Karpas-422 (cell line): ENCODE measurements around the gene MAN2C1. TPM values are rescaled to one million over a fixed set of nuclear protein-coding genes. Genes with fewer than 3 reads are reported as not detected.

Source experiments
- DNase-seq: peaks from one replicate; pipeline ENCODE4 v3.0.0-alpha.2; 2015
- H2AFZ ChIP-seq: fragments of 200-600 bp; sonication (generic); 2 replicates; pipeline ENCODE4 v1.6.1; 2014; ENCODE audit warnings: antibody characterized with exemption, low read length, mixed read lengths
- H3K27ac ChIP-seq: fragments of 200-600 bp; sonication (generic); 2 replicates; pipeline ENCODE4 v1.5.1; 2014; ENCODE audit warnings: mild to moderate bottlenecking, low read length, moderate library complexity
- H3K27me3 ChIP-seq: fragments of 200-600 bp; sonication (generic); 2 replicates; pipeline ENCODE4 v1.6.1; 2014; ENCODE audit warnings: low read length, mixed read lengths
- H3K36me3 ChIP-seq: fragments of 200-600 bp; sonication (generic); 2 replicates; pipeline ENCODE4 v1.6.1; 2014; ENCODE audit warnings: low read length, mixed read lengths; ENCODE audit not compliant: insufficient read depth
- H3K4me1 ChIP-seq: fragments of 200-600 bp; sonication (generic); 2 replicates; pipeline ENCODE4 v1.6.1; 2014; ENCODE audit warnings: mild to moderate bottlenecking, low read length, mixed read lengths
- H3K4me2 ChIP-seq: fragments of 200-600 bp; sonication (generic); 2 replicates; pipeline ENCODE4 v1.6.1; 2014; ENCODE audit warnings: low read length, low read depth, mild to moderate bottlenecking; ENCODE audit not compliant: poor library complexity, severe bottlenecking
- H3K4me3 ChIP-seq: fragments of 200-600 bp; sonication (generic); 2 replicates; pipeline ENCODE4 v1.5.1; 2014; ENCODE audit warnings: mild to moderate bottlenecking, antibody characterized with exemption, low read length, mixed read lengths
- H3K79me2 ChIP-seq: fragments of 200-600 bp; sonication (generic); 2 replicates; pipeline ENCODE4 v1.6.1; 2014; ENCODE audit warnings: mild to moderate bottlenecking, low read length, mixed read lengths
- H3K9ac ChIP-seq: fragments of 200-600 bp; sonication (generic); 2 replicates; pipeline ENCODE4 v1.6.0; 2014; ENCODE audit warnings: low read length
- H3K9me2 ChIP-seq: fragments of 200-600 bp; sonication (generic), shearing (Covaris generic); replicated peaks from 2 replicates; pipeline ENCODE4 v1.6.0; 2014; ENCODE audit warnings: mild to moderate bottlenecking, low read length, moderate library complexity; ENCODE audit not compliant: insufficient read depth
- H3K9me3 ChIP-seq: fragments of 300-700, 200-600 bp; sonication (generic); 2 replicates; pipeline ENCODE4 v1.6.1; 2014; ENCODE audit warnings: low read length, mixed read lengths
- H4K20me1 ChIP-seq: fragments of 200-600 bp; sonication (generic); 2 replicates; pipeline ENCODE4 v1.6.1; 2014; ENCODE audit warnings: mild to moderate bottlenecking, antibody characterized with exemption, low read length, low read depth; ENCODE audit not compliant: insufficient read depth
- total RNA-seq: library from RNA; depleted of rRNA; stranded (reverse); fragments of >200 nt; shearing (Covaris generic); gene quantifications from 2 replicates; pipeline ENCODE4 v1.2.3, GENCODE V29; 2014; ENCODE audit warnings: low replicate concordance

The MAN2C1 gene
- total RNA-seq, 1 experiment from 2014 or later, result 78.7 TPM

DNA sequence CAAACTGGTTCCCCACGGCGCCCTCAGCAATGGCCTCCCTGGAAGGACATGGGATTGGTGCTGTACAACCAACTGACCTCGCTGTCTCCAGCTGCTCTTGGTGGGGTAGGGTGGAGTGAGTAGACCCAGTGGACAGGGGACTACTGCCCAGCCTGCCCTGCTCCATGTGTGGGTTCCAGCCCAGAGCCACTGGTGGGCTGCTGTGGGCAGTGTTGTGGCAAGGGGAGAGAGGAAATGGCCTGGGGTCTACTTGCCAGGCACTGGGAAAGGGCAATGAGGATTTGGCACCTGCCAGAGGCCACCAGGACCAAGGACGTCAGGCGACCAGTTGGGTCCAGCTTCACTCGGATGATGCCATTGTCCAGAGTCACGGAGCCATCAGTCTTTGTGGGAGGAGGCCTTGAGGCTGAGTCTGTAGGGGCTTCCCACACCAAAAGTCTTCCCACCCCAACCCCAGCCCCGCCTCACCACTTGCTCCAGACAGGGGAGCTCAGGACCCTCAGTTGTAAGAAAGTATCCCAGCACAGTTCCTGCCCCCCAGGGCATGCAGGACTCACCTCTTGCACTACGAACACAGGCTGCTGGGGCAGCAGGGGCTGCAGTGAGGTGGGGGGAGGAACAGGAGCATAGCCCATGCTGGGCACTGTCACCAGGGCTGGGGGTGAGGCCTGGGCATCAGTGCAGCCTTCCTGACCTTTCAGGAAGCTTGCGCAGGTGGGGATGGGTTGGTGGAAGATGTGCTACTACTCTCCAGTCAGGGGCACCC is 9.5 kb downstream of the MAN2C1 start:
- H3K9ac ChIP-seq, result no peak overlapping the region
- no peak overlapping the region for H3K4me3 ChIP-seq
- no peaks in the 10 kb centered on the region for H3K27me3 ChIP-seq
- no peaks in the 10 kb centered on the region for H3K9me3 ChIP-seq
- DNase-seq, result no peak
- H4K20me1 ChIP-seq, result no peaks in the 10 kb centered on the region
- H3K27ac ChIP-seq, result no peak overlapping the region
- no peak overlapping the region for H2AFZ ChIP-seq
- H3K36me3 ChIP-seq, result no peaks in the 10 kb centered on the region; the same call in 1 of the 2 replicates
- H3K9me2 ChIP-seq, result no peaks in the 10 kb centered on the region
- no peak overlapping the region for H3K4me2 ChIP-seq
- H3K79me2 ChIP-seq, result no peaks in the 10 kb centered on the region
- no peaks in the 10 kb centered on the region for H3K4me1 ChIP-seq

DNA sequence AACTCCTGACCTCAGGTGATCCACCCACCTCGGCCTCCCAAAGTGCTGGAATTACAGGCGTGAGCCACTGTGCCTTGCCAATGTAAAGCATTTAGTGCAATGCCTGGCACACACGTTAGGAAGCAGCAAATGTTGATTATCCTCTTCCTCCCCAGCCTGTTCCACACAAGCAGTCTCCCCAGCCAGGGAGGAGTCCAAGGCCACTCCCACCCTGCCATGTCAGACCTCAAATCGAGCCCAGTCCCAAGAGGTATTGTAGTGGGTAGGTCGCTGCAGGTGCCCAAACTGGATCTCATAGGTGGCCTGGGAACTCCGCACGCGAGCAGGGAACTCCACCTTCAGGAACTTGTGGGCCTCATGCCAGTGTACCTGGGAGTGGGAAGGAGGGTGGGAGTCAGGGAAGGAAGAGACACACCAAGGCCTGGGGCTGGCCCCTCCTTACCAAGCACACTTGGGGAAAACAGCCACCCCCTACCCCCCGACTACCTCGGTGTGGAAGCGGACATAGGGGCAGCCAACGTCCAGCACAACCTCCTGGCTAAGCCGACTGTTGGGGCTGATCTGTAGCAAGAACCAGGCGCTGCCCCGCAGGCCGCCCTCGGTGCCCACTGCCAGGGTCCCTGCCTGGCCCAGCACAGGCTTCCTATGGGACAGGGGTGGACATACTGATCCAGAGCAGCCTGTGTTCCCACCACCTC is 10.3 kb downstream of the MAN2C1 start:
- H3K79me2 ChIP-seq, result no peaks in the 10 kb centered on the region
- H3K9me3 ChIP-seq, result no peaks in the 10 kb centered on the region
- no peaks in the 10 kb centered on the region; the same call in 1 of the 2 replicates for H3K36me3 ChIP-seq
- no peaks in the 10 kb centered on the region for H3K9me2 ChIP-seq
- H2AFZ ChIP-seq, result no peak overlapping the region
- no peak overlapping the region for H3K27ac ChIP-seq
- no peak overlapping the region for H3K4me3 ChIP-seq
- H3K4me1 ChIP-seq, result no peaks in the 10 kb centered on the region
- no peaks in the 10 kb centered on the region for H4K20me1 ChIP-seq
- no peak for DNase-seq
- no peak overlapping the region for H3K4me2 ChIP-seq
- no peaks in the 10 kb centered on the region for H3K27me3 ChIP-seq
- no peak overlapping the region for H3K9ac ChIP-seq

DNA sequence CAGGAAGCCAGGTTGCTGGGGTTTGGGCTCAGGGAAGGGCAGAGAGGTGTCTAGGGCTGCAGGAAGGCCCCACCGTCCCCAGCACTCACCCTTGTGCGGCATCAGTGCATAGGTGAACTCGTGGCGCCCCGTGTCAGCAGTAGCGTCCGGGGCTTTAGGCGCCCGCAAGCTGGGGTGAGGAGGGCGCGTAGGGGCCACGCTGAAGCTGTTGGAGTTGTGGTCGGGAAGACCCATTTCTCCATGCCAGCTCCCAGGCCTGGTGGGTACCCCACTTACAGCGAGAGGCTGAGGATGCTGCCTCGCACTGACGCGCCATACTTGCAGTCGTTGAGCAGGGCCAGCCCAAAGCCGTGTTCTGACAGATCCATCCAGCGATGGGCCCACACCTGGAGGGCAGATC is 11.9 kb downstream of the MAN2C1 start:
- H3K9me3 ChIP-seq, result no peaks in the 10 kb centered on the region
- no peaks in the 10 kb centered on the region for H3K4me1 ChIP-seq
- H3K79me2 ChIP-seq, result no peaks in the 10 kb centered on the region
- no peak overlapping the region for H2AFZ ChIP-seq
- H4K20me1 ChIP-seq, result no peaks in the 10 kb centered on the region
- H3K27ac ChIP-seq, result no peak overlapping the region
- H3K9ac ChIP-seq, result no peak overlapping the region
- no peaks in the 10 kb centered on the region; the same call in 1 of the 2 replicates for H3K36me3 ChIP-seq
- no peak overlapping the region for H3K4me2 ChIP-seq
- no peak overlapping the region for H3K4me3 ChIP-seq
- no peak for DNase-seq
- no peaks in the 10 kb centered on the region for H3K27me3 ChIP-seq
- no peaks in the 10 kb centered on the region for H3K9me2 ChIP-seq

DNA sequence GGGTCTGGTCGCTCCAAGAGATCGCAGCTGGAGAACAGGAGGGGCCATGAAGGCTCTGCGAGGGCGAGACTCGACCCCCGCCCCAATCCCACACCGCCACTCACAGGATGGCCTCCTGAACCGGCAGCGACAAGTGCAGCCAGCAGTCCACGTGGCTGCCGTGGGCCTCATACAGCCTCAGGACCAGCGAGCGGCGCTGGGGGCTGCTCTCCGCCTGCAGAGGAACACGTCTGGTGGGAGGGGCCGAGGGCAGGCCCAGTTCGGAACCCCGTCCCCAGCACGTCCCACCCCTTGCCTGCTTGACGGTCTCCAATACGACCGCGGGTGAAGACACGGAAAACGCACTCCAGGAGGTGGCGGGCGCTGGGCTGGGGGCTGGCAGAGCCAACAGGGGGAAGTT is 12.4 kb downstream of the MAN2C1 start:
- Histone ChIP-seq H4K20me1 (no peaks in the 10 kb centered on the region), H3K36me3 (no peaks in the 10 kb centered on the region; the same call in 1 of the 2 replicates), H3K4me1 (no peaks in the 10 kb centered on the region), H3K9me3 (no peaks in the 10 kb centered on the region), H3K27ac (no peak overlapping the region), H3K4me3 (no peak overlapping the region), H2AFZ (no peak overlapping the region), H3K9ac (no peak overlapping the region), H3K9me2 (no peaks in the 10 kb centered on the region), H3K4me2 (no peak overlapping the region), H3K27me3 (no peaks in the 10 kb centered on the region), H3K79me2 (no peaks in the 10 kb centered on the region)
- no peak for DNase-seq

DNA sequence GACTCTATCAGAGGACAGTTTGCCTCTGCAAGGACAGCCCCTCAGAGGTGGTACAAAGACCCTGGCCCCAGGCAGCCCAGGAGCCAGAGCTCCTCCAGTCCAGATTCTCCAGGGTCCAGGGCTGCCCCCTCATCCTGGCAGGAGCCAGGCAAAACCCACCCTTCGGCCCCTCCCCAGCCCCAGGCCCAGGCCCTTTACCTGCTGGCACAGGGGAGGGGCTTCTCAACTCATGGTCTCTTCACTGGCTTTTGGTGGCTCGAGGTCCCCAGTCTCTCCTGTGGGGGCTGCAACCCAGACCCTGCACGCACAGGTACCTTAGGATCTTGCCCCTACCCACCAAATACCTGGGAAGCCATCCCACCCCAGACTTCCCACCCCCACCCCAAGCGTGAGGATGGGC is 13.0 kb downstream of the MAN2C1 start:
- no peaks in the 10 kb centered on the region for H3K9me3 ChIP-seq
- H4K20me1 ChIP-seq, result no peaks in the 10 kb centered on the region
- no peak overlapping the region for H3K4me3 ChIP-seq
- no peaks in the 10 kb centered on the region; the same call in 1 of the 2 replicates for H3K36me3 ChIP-seq
- no peak overlapping the region for H2AFZ ChIP-seq
- no peak for DNase-seq
- no peaks in the 10 kb centered on the region for H3K79me2 ChIP-seq
- H3K9ac ChIP-seq, result no peak overlapping the region
- no peak overlapping the region for H3K4me2 ChIP-seq
- no peaks in the 10 kb centered on the region for H3K27me3 ChIP-seq
- H3K9me2 ChIP-seq, result no peaks in the 10 kb centered on the region
- H3K4me1 ChIP-seq, result peaks cover 1% of the 10 kb centered on the region
- no peak overlapping the region for H3K27ac ChIP-seq

DNA sequence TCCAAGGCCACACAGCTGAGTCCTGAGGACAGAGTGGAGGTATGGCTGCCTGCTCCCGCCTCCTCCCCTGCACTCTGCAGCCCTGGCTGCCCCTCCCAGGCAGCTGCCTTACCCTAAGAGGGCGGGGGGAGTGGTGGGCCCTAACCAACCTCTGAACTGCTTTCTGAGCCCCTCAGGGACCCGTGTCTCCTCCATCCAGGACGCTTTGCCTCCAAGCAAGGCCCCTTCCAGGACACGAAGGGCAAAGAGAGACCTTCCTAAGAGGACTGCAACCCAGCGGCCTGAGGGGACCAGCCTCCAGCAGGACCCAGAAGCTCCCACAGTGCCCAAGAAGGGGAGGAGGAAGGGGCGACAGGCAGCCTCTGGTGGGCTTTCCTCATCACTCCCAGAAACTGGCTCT is 14.0 kb downstream of the MAN2C1 start:
- Histone ChIP-seq H3K4me3 (no peak overlapping the region), H3K36me3 (no peaks in the 10 kb centered on the region; the same call in 1 of the 2 replicates), H3K27me3 (no peaks in the 10 kb centered on the region), H3K4me2 (no peak overlapping the region), H4K20me1 (no peaks in the 10 kb centered on the region), H3K9ac (no peak overlapping the region), H3K79me2 (no peaks in the 10 kb centered on the region), H3K9me3 (no peaks in the 10 kb centered on the region), H3K9me2 (no peaks in the 10 kb centered on the region), H2AFZ (no peak overlapping the region), H3K27ac (no peak overlapping the region), H3K4me1 (peaks cover 10% of the 10 kb centered on the region)
- no peak for DNase-seq

DNA sequence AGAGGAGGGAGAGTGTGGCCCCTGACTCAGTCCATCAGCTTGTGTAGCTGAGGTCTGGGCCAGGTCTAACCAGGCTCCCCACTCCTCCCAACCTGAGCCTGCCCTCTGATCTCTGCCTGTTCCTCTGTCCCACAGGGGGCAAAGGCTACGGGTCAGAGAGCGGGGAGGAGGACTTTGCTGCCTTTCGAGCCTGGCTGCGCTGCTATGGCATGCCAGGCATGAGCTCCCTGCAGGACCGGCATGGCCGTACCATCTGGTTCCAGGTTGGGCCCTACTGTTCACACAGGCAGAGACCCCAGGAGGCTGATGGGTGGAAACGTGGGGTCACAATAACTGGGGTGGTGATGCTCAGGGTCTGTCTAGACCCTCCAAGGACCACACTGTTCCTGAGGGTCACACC is 14.8 kb downstream of the MAN2C1 start:
- H3K9me2 ChIP-seq, result no peaks in the 10 kb centered on the region
- DNase-seq, result no peak
- H3K4me3 ChIP-seq, result no peak overlapping the region
- H3K36me3 ChIP-seq, result no peaks in the 10 kb centered on the region; the same call in 1 of the 2 replicates
- H3K9ac ChIP-seq, result no peak overlapping the region
- H3K79me2 ChIP-seq, result no peaks in the 10 kb centered on the region
- H3K4me1 ChIP-seq, result peaks cover 15% of the 10 kb centered on the region
- no peaks in the 10 kb centered on the region for H3K27me3 ChIP-seq
- 0 out of 2 replicates have a peak, but pooled peaks cover 5% of the 10 kb centered on the region for H4K20me1 ChIP-seq
- H2AFZ ChIP-seq, result no peak overlapping the region
- H3K9me3 ChIP-seq, result no peaks in the 10 kb centered on the region
- H3K4me2 ChIP-seq, result no peak overlapping the region
- no peak overlapping the region for H3K27ac ChIP-seq

DNA sequence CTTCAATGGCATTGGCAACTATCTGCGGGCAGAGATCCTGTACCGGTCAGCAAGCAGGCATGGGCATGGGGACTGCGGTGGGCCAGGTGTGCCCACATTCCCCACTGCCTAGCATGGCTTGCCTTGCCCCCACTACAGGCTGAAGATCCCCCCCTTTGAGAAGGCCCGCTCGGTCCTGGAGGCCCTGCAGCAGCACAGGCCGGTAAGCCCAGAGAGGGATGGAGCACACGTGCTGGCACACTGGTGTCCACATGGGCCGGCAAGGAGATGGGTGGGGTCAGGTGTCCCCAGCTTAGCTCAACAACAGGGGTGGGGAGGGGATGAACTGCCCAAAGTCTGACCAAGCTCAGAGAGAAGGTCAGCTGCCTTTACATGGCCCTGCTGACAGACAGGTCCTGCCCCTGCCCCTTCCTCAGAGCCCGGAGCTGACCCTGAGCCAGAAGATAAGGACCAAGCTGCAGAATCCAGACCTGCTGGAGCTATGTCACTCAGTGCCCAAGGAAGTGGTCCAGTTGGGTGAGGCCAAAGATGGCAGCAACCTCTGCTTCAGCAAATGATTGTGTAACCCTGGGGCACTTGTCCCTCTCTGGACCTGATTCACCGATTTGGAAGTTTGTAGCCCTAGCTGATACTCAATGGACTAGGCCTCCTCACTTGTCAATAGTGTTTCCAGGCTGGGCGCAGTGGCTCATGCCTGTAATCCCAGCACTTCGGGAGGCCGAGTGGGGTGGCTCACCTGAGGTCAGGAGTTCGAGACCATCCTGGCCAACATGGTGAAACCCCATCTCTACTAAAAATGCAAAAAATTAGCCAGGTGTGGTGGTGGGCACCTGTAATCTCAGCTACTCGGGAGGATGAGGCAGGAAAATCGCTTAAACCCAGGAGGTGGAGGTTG is 16.0 kb downstream of the MAN2C1 start:
- Histone ChIP-seq H3K36me3 (no peaks in the 10 kb centered on the region), H2AFZ (no peak overlapping the region), H3K4me2 (no peak overlapping the region), H3K9me3 (no peaks in the 10 kb centered on the region), H3K79me2 (no peaks in the 10 kb centered on the region), H3K4me3 (no peak overlapping the region), H3K27me3 (no peaks in the 10 kb centered on the region), H3K9ac (no peak overlapping the region), H4K20me1 (0 out of 2 replicates have a peak, but pooled peaks cover 5% of the 10 kb centered on the region), H3K4me1 (peaks cover 27% of the 10 kb centered on the region), H3K9me2 (no peaks in the 10 kb centered on the region), H3K27ac (no peak overlapping the region)
- DNase-seq, result no peak
